ENCODE measurements around the gene IKZF1.

Gene IKZF1

GRCh38 chr7:50367570-50367969 lies 63.1 kb downstream of the IKZF1 start:
- TF ChIP-seq CTCF (conservative IDR thresholded peaks at IDR 0.05; ENCODE audit: control insufficient read depth, insufficient read depth, low read depth, low read length): no peak
- H3K4me3 ChIP-seq (ENCODE audit: control insufficient read depth, low read depth, low read length): no peak overlapping the region
- DNase-seq (ENCODE audit: low read depth): no peak

DNA sequence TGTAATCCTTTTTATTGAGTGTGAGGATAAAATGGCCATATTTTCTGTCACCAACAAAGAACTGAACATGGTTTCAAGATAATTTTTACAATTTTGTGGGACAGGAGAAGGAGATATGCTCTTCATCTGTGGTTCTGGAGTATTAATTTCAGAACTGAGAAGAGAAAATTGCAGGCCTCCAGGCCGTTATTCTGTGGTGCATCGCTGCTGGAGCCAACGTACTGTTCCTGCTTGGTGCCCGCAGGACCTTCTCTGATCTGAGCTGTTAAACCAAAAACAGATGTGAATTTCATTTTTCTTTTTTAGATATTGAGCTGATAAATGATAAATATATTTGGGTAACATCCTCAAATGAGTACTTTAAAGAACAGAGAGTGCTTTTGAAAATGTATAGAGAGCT lies 63.9 kb downstream of the IKZF1 start:
- no peak for DNase-seq (ENCODE audit: low read depth)
- no peak for TF ChIP-seq CTCF (conservative IDR thresholded peaks at IDR 0.05; ENCODE audit: control insufficient read depth, insufficient read depth, low read depth, low read length)
- no peak overlapping the region for H3K4me3 ChIP-seq (ENCODE audit: control insufficient read depth, low read depth, low read length)

DNA sequence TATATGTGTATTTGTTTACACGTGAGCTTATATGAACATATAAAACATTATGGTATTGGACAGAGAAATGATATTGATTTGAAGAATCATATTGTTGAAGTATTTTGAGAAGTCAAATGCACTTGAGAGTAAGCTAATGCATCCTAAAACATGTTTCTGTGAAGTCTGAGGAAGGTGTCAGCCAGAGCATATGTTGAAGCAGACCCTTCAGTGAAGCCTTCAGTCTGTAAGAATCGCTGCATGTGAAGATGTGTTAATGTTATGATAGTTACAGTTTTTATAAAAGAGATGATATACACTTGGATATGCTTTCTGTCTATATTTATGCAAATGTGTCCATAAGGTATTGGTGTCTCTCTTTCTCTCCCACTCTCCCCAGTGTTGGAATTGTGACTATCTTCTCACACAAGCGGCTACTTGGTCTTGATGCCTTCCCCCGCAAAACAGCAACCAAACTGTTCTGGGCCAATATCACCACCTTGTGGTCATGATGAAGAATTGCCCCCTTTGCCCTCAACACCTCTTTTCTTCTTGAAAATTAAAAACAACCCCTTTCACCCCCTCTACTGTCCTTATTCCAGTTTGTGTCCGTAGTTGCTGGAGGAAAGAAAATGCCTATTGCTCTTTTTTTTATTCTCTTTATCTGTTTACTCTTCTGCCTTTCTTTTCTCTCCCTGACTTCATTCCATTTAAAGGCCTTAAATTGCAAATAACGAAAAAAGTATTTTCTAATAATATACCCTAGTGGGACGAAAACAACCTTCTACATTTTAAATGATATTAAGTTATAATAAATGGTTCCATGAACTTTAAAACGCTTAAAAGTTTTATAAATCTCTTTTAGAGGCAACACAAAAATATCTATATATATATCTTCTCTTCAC lies 64.9 kb downstream of the IKZF1 start:
- H3K4me3 ChIP-seq (ENCODE audit: control insufficient read depth, low read depth, low read length): no peak overlapping the region
- peak; percentile 59 for TF ChIP-seq CTCF (conservative IDR thresholded peaks at IDR 0.05; ENCODE audit: control insufficient read depth, insufficient read depth, low read depth, low read length)
- DNase-seq (ENCODE audit: low read depth): peak; percentile 32

DNA sequence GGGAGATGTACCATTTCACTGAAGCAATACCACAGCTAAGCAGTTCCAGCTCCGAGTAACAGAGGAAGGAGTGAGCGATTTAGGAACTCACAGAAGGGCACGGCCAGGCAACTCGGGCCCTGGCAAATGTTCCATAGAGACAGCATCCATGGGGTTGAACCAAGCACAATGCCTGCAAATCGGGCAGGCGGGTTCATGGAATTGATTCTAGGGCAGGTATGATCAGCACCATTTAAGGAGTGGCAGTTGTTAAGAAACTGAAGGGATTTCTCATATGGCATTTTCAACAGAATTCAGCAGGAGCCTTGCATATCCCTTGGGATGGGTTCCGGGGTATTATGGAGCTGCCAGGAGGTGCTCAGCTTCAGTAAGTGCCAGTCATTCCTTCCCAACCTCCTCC lies 66.4 kb downstream of the IKZF1 start:
- no peak for DNase-seq (ENCODE audit: low read depth)
- H3K4me3 ChIP-seq (ENCODE audit: control insufficient read depth, low read depth, low read length): no peak overlapping the region
- no peak for TF ChIP-seq CTCF (conservative IDR thresholded peaks at IDR 0.05; ENCODE audit: control insufficient read depth, insufficient read depth, low read depth, low read length)

- TF ChIP-seq CTCF (conservative IDR thresholded peaks at IDR 0.05; ENCODE audit: control insufficient read depth, insufficient read depth, low read depth, low read length): no peak
- no peak for DNase-seq (ENCODE audit: low read depth)
- H3K4me3 ChIP-seq (ENCODE audit: control insufficient read depth, low read depth, low read length): no peak overlapping the region
These were observed 67.1 kb downstream of the IKZF1 start for GRCh38 chr7:50371551-50372021.

GRCh38 chr7:50372923-50373322 lies 68.4 kb downstream of the IKZF1 start:
- TF ChIP-seq CTCF (conservative IDR thresholded peaks at IDR 0.05; ENCODE audit: control insufficient read depth, insufficient read depth, low read depth, low read length): no peak
- no peak for DNase-seq (ENCODE audit: low read depth)

More at GRCh38 chr7:50372923-50373322, 68.4 kb downstream of the IKZF1 start:
- H3K4me3 ChIP-seq (ENCODE audit: control insufficient read depth, low read depth, low read length): no peak overlapping the region
